Large intestine (tissue), 3 donors: Measurements from ENCODE around the gene PEX14. TPM values are rescaled to one million over a fixed set of nuclear protein-coding genes. Genes with fewer than 3 reads are reported as not detected.

ENCODE experiments used
- DNase-seq, 2 donors: peaks; one replicate each; pipeline versions ENCODE4 v3.0.0 to v3.0.0-alpha.2; 2013
- H3K27ac ChIP-seq: one replicate; pipeline ENCODE4 v1.5.1; 2013; ENCODE audit warnings: low read length
- H3K27me3 ChIP-seq: 2 replicates; pipeline ENCODE4 v1.6.1; 2013; ENCODE audit warnings: low read length; ENCODE audit not compliant: control insufficient read depth, insufficient read depth
- H3K36me3 ChIP-seq: 2 replicates; pipeline ENCODE4 v1.6.1; 2013; ENCODE audit warnings: low read length; ENCODE audit not compliant: control insufficient read depth, insufficient read depth
- H3K4me1 ChIP-seq: one replicate; pipeline ENCODE4 v1.6.1; 2013; ENCODE audit warnings: low read length; ENCODE audit not compliant: control insufficient read depth, insufficient read depth
- H3K4me3 ChIP-seq: one replicate; pipeline ENCODE4 v1.5.1; 2013; ENCODE audit warnings: low read length
- H3K9me3 ChIP-seq: one replicate; pipeline ENCODE4 v1.6.1; 2013; ENCODE audit warnings: mild to moderate bottlenecking, low read depth, low read length, moderate library complexity; ENCODE audit not compliant: control insufficient read depth
- WGBS: methylation state at CpG from one replicate; pipeline ENCODE4 v1.1.5; 2013; ENCODE audit warnings: low lambda C conversion rate; ENCODE audit not compliant: insufficient coverage; 5-methylcytosine and 5-hydroxymethylcytosine counted together
- polyA plus RNA-seq: library from polyadenylated mRNA; unstranded; fragments of 120-200 nt; gene quantifications from one replicate; pipeline ENCODE4 v1.2.1, GENCODE V29; 2013

Gene PEX14
- polyA plus RNA-seq, 1 donor: 25.8 TPM

- Histone ChIP-seq H3K9me3 (no peaks in the 10 kb centered on the region), H3K27ac (no peak overlapping the region), H3K27me3 (no peaks in the 10 kb centered on the region), H3K4me3 (no peak overlapping the region), H3K4me1 (peaks cover 6% of the 10 kb centered on the region), H3K36me3 (no peaks in the 10 kb centered on the region)
- WGBS: 51% methylated on average over 3 of the region's 13 CpGs
- DNase-seq: peak in 1 of 2 donors; percentile 26
These were observed 53.6 kb downstream of the PEX14 start for GRCh38 chr1:10528066-10529014.

GRCh38 chr1:10529091-10529490, 54.3 kb downstream of the PEX14 start:
- Histone ChIP-seq H3K9me3 (no peaks in the 10 kb centered on the region), H3K27ac (no peak overlapping the region), H3K4me1 (peaks cover 6% of the 10 kb centered on the region), H3K36me3 (no peaks in the 10 kb centered on the region), H3K27me3 (no peaks in the 10 kb centered on the region), H3K4me3 (no peak overlapping the region)
- DNase-seq: no peak
- no CpG with 5 or more reads among the region's 12 CpGs for WGBS

GRCh38 chr1:10529765-10530164, 55.0 kb downstream of the PEX14 start:
- Histone ChIP-seq H3K4me3 (no peak overlapping the region), H3K4me1 (peaks cover 6% of the 10 kb centered on the region), H3K9me3 (no peaks in the 10 kb centered on the region), H3K36me3 (no peaks in the 10 kb centered on the region), H3K27ac (no peak overlapping the region), H3K27me3 (no peaks in the 10 kb centered on the region)
- 35% methylated on average over 2 of the region's 3 CpGs for WGBS
- DNase-seq: no peak

GRCh38 chr1:10530281-10530740, 55.6 kb downstream of the PEX14 start:
- no peaks in the 10 kb centered on the region for H3K36me3 ChIP-seq
- H3K4me3 ChIP-seq: no peak overlapping the region
- peaks cover 6% of the 10 kb centered on the region for H3K4me1 ChIP-seq

GRCh38 chr1:10530756-10531495, 56.2 kb downstream of the PEX14 start:
- Histone ChIP-seq H3K27me3 (no peaks in the 10 kb centered on the region), H3K4me3 (no peak overlapping the region), H3K27ac (no peak overlapping the region), H3K9me3 (no peaks in the 10 kb centered on the region), H3K4me1 (peaks cover 6% of the 10 kb centered on the region), H3K36me3 (no peaks in the 10 kb centered on the region)
- no peak for DNase-seq
- WGBS: 86% methylated on average over 10 of the region's 17 CpGs

More at GRCh38 chr1:10530281-10530740, 55.6 kb downstream of the PEX14 start:
- no peak overlapping the region for H3K27ac ChIP-seq
- WGBS: 20% methylated on average over 1 of the region's 20 CpGs
- DNase-seq: peak; percentile 39 to 55
- no peaks in the 10 kb centered on the region for H3K9me3 ChIP-seq
- no peaks in the 10 kb centered on the region for H3K27me3 ChIP-seq

GRCh38 chr1:10532362-10532761, 57.6 kb downstream of the PEX14 start:
- Histone ChIP-seq H3K4me3 (no peak overlapping the region), H3K27me3 (no peaks in the 10 kb centered on the region), H3K27ac (no peak overlapping the region), H3K36me3 (peaks cover 7% of the 10 kb centered on the region), H3K9me3 (no peaks in the 10 kb centered on the region), H3K4me1 (peaks cover 6% of the 10 kb centered on the region)
- DNase-seq: no peak
- 80% methylated on average over 1 of the region's 8 CpGs for WGBS

- WGBS: no CpG with 5 or more reads among the region's 7 CpGs
- peaks cover 14% of the 10 kb centered on the region for H3K36me3 ChIP-seq
- H3K4me3 ChIP-seq: no peak overlapping the region
- no peaks in the 10 kb centered on the region for H3K27me3 ChIP-seq
- H3K9me3 ChIP-seq: no peaks in the 10 kb centered on the region
- H3K27ac ChIP-seq: no peak overlapping the region
- H3K4me1 ChIP-seq: peaks cover 6% of the 10 kb centered on the region
- no peak for DNase-seq
These were observed 59.8 kb downstream of the PEX14 start for GRCh38 chr1:10534519-10534918.

- WGBS: 87% methylated on average over 6 of the region's 14 CpGs
These were observed 61.5 kb downstream of the PEX14 start for GRCh38 chr1:10536133-10536770.

GRCh38 chr1:10537082-10537766, 62.5 kb downstream of the PEX14 start:
- no peak for DNase-seq
- no peak overlapping the region for H3K27ac ChIP-seq
- no peaks in the 10 kb centered on the region for H3K4me1 ChIP-seq
- no peaks in the 10 kb centered on the region for H3K27me3 ChIP-seq
- peaks cover 2% of the 10 kb centered on the region for H3K9me3 ChIP-seq
- peaks cover 22% of the 10 kb centered on the region for H3K36me3 ChIP-seq
- H3K4me3 ChIP-seq: no peak overlapping the region
- 34% methylated on average over 2 of the region's 15 CpGs for WGBS

More at GRCh38 chr1:10536133-10536770, 61.5 kb downstream of the PEX14 start:
- Histone ChIP-seq H3K27ac (no peak overlapping the region), H3K4me1 (no peaks in the 10 kb centered on the region), H3K36me3 (peaks cover 16% of the 10 kb centered on the region), H3K27me3 (no peaks in the 10 kb centered on the region), H3K4me3 (no peak overlapping the region), H3K9me3 (peaks cover under 1% of the 10 kb centered on the region)
- DNase-seq: no peak
